ENCODE data around the gene TMEM225.

TMEM225 gene

DNA sequence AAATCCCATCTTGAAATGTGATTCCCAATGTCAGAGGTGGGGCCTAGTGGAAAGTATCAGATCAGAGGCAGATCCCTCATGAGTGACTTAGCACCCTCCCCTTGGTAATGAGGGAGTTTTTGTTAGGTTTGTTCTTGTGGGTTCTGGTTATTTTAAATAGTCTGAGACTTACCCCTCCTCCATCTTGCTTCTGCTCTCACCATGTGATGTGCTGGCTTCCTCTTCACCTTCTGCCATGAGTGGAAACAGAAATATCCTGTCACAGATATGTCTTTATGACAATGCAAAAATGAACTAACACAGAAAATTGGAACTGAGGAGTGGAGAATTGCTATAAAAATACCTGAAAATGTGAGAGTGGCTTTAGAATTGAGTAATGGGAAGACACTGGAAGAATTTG is 33.1 kb downstream of the TMEM225 start:
- in situ Hi-C loops (cut with MboI; ENCODE audit: low pct_unique_long_range_greater_than_20kb, low sequenced_read_pairs, unreplicated experiment), result no loop called here
- TF ChIP-seq CTCF (IDR thresholded peaks at IDR 0.05; ENCODE audit: extremely low read depth, insufficient read depth, missing control alignments), result no peak
- DNase-seq (ENCODE audit: low spot score), result no peak

DNA sequence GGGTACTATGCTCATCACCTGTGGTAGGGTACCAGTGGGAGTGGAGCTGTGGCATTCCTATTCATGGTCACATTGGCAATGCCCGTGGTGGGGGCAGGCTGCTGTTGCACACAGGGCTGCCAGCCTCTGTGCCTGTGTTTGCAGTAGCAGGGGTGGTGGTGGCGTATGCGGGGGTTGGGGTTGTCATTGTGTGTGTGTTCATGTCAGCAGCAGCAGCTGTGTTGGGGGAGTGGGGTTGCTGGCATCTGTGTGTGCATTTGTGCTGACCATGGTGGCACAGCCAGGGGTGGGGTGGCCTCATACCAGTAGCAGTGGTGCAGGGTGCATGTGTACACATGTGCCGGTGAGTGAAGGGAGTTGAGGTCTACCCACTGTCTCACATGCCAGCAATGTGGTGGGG is 34.4 kb downstream of the TMEM225 start:
- TF ChIP-seq CTCF (IDR thresholded peaks at IDR 0.05; ENCODE audit: extremely low read depth, insufficient read depth, missing control alignments), result no peak
- in situ Hi-C loops (cut with MboI; ENCODE audit: low pct_unique_long_range_greater_than_20kb, low sequenced_read_pairs, unreplicated experiment), result no loop called here
- no peak for DNase-seq (ENCODE audit: low spot score)

DNA sequence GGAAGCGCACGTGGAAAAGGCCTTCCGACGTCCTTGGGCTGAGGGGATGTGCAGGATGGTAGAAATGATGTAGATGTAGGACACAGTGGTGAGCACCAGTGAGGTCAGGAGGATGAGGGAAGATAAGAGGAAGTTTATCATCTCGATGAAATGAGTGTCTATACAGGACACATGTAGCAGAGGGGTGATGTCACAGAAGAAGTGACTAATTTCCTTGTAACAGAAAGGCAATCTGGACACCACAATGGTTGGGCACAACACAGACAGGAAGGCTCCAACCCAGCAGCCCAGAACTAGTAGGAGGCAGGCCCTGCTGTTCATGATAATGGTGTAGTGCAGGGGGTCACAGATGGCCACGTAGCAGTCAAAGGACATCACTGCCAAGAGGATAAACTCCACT is 44.3 kb downstream of the TMEM225 start:
- TF ChIP-seq CTCF (IDR thresholded peaks at IDR 0.05; ENCODE audit: extremely low read depth, insufficient read depth, missing control alignments), result no peak
- no peak for DNase-seq (ENCODE audit: low spot score)
- in situ Hi-C loops (cut with MboI; ENCODE audit: low pct_unique_long_range_greater_than_20kb, low sequenced_read_pairs, unreplicated experiment), result no loop called here

GRCh38 chr11:123839131-123839530 is 46.3 kb downstream of the TMEM225 start:
- in situ Hi-C loops (cut with MboI; ENCODE audit: low pct_unique_long_range_greater_than_20kb, low sequenced_read_pairs, unreplicated experiment), result no loop called here
- DNase-seq (ENCODE audit: low spot score), result no peak
- no peak for TF ChIP-seq CTCF (IDR thresholded peaks at IDR 0.05; ENCODE audit: extremely low read depth, insufficient read depth, missing control alignments)

GRCh38 chr11:123838659-123839058 is 46.8 kb downstream of the TMEM225 start:
- TF ChIP-seq CTCF (IDR thresholded peaks at IDR 0.05; ENCODE audit: extremely low read depth, insufficient read depth, missing control alignments), result no peak
- DNase-seq (ENCODE audit: low spot score), result no peak
- in situ Hi-C loops (cut with MboI; ENCODE audit: low pct_unique_long_range_greater_than_20kb, low sequenced_read_pairs, unreplicated experiment), result no loop called here

GRCh38 chr11:123838199-123838598 is 47.3 kb downstream of the TMEM225 start:
- TF ChIP-seq CTCF (IDR thresholded peaks at IDR 0.05; ENCODE audit: extremely low read depth, insufficient read depth, missing control alignments), result no peak
- no peak for DNase-seq (ENCODE audit: low spot score)
- in situ Hi-C loops (cut with MboI; ENCODE audit: low pct_unique_long_range_greater_than_20kb, low sequenced_read_pairs, unreplicated experiment), result no loop called here

GRCh38 chr11:123833095-123833494 is 52.4 kb downstream of the TMEM225 start:
- no peak for TF ChIP-seq CTCF (IDR thresholded peaks at IDR 0.05; ENCODE audit: extremely low read depth, insufficient read depth, missing control alignments)
- no peak for DNase-seq (ENCODE audit: low spot score)
- in situ Hi-C loops (cut with MboI; ENCODE audit: low pct_unique_long_range_greater_than_20kb, low sequenced_read_pairs, unreplicated experiment), result no loop called here
